OCI-LY7 (cell line): ENCODE data around the gene PHOX2A.

Experiments used
- EZH2phosphoT487 ChIP-seq: fragments of 200-600 bp; sonication (generic); IDR thresholded peaks from 2 replicates; pipeline ENCODE4 v1.6.1; 2018; ENCODE audit warnings: low read depth, borderline replicate concordance, mild to moderate bottlenecking, mixed run types, antibody characterized with exemption, low read length, moderate library complexity, mixed read lengths
- TF ChIP-seq, protein P1 (sequence below): fragments of 200-600 bp; sonication (generic); conservative IDR thresholded peaks from 2 replicates; pipeline ENCODE4 v1.5.1; 2014; ENCODE audit warnings: mild to moderate bottlenecking, antibody characterized with exemption, low read length, moderate library complexity, mixed read lengths

DNA sequence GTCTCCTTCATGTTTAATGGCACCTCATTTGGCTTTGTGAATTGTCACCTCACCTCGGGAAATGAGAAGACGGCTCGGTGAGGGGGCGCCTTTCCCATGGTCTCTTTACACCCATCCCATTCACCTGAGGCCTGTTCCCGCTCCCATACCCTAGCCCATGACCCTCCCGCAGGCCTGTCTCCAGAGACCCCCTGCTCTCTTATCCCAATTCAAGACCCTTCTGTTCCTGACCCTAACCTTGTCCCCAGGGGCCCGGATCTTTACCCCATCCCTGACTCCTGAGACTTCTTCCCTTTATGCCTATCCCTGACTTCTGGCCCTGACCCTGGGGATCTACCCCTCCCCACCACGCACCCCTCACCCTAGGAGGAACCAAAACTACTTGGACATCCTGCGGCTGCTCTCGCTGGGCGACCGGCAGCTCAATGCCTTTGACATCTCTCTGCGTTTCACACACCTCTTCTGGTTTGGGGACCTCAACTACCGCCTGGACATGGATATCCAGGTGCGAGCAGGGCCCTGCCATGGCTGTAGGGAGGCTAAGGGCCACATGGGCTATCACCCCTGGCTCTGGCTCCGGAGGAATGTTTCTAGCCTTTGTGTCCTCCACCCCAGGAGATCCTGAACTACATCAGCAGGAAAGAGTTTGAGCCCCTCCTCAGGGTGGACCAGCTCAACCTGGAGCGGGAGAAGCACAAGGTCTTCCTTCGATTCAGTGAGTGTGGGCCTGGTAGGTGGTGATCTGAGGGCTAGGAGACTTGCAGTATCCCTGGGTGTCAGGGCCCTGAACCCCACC lies 11.5 kb downstream of the PHOX2A start:
- TF ChIP-seq, protein P1, sequence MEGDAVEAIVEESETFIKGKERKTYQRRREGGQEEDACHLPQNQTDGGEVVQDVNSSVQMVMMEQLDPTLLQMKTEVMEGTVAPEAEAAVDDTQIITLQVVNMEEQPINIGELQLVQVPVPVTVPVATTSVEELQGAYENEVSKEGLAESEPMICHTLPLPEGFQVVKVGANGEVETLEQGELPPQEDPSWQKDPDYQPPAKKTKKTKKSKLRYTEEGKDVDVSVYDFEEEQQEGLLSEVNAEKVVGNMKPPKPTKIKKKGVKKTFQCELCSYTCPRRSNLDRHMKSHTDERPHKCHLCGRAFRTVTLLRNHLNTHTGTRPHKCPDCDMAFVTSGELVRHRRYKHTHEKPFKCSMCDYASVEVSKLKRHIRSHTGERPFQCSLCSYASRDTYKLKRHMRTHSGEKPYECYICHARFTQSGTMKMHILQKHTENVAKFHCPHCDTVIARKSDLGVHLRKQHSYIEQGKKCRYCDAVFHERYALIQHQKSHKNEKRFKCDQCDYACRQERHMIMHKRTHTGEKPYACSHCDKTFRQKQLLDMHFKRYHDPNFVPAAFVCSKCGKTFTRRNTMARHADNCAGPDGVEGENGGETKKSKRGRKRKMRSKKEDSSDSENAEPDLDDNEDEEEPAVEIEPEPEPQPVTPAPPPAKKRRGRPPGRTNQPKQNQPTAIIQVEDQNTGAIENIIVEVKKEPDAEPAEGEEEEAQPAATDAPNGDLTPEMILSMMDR, result no peak
- no peak for TF ChIP-seq EZH2phosphoT487
